GM12878 (cell line): ENCODE results near the gene POU6F2. TPM values are rescaled to one million over a fixed set of nuclear protein-coding genes. Genes with fewer than 3 reads are reported as not detected.

Experiments used
- ATAC-seq: fragments of 200-7000 bp; cut with Tn5 transposase; 3 replicates; pipeline ENCODE4 v1.9.1; 2020; ENCODE audit warnings: mild to moderate bottlenecking, moderate library complexity
- BruUV-seq: library from RNA; stranded (reverse); fragments of 400-500 nt; replicated peaks from 2 replicates; lab custom pipeline; 2021; lab: Mats Ljungman, UMichigan
- CTCF ChIA-PET: fragments of 300-600 bp; sonication (Branson Sonifier 250); formaldehyde crosslinking; extraction: SDS; loops from one replicate; lab custom pipeline; 2021; ENCODE audit warnings: inconsistent platforms; lab: Yijun Ruan, JAX
- POLR2A ChIA-PET: fragments of 350-600 bp; formaldehyde crosslinking; extraction: SDS; loops from one replicate; lab custom pipeline; 2021; ENCODE audit warnings: inconsistent platforms; lab: Charles Lee
- RAD21 ChIA-PET: fragments of 300-600 bp; sonication (Branson Sonifier 250); formaldehyde crosslinking; loops from one replicate; lab custom pipeline; 2023; ENCODE audit warnings: antibody characterized with exemption; ENCODE audit not compliant: unreplicated experiment; lab: Charles Lee
- SMC1A ChIA-PET: fragments of 300-600 bp; sonication (Branson Sonifier 250); formaldehyde crosslinking; loops from one replicate; lab custom pipeline; 2023; ENCODE audit not compliant: unreplicated experiment, uncharacterized antibody; lab: Charles Lee
- DNase-seq: peaks from one replicate; pipeline ENCODE4 v3.0.0-alpha.2; 2011; ENCODE audit warnings: low read depth, low spot score
- FAIRE-seq: peaks from 3 replicates; lab custom pipeline; 2011; peaks lifted over from hg19 to GRCh38; lab: Jason Lieb, UNC
- H2AFZ ChIP-seq: 2 replicates; pipeline ENCODE4 v1.6.0; 2011; ENCODE audit warnings: low read depth, low read length, control low read depth; ENCODE audit not compliant: control insufficient read depth
- H3K27ac ChIP-seq: 2 replicates; pipeline ENCODE4 v1.5.1; 2011; ENCODE audit warnings: control low read depth; ENCODE audit not compliant: control insufficient read depth, insufficient read depth
- H3K27me3 ChIP-seq, 2 experiments: replicated peaks in 1 of 2; 2 replicates each; pipeline versions ENCODE4 v1.6.0 to v1.6.1; 2011; ENCODE audit warnings: low read length in 1 of 2; ENCODE audit not compliant: control insufficient read depth in 2 of 2, insufficient read depth in 2 of 2
- H3K36me3 ChIP-seq, 2 experiments: 2 replicates each; pipeline ENCODE4 v1.5.1; 2011; ENCODE audit warnings: low read length in 1 of 2; ENCODE audit not compliant: control insufficient read depth in 2 of 2, insufficient read depth in 2 of 2
- H3K4me1 ChIP-seq: 2 replicates; pipeline ENCODE4 v1.6.1; 2011; ENCODE audit warnings: mild to moderate bottlenecking, low read length, moderate library complexity, mixed read lengths; ENCODE audit not compliant: control insufficient read depth, insufficient read depth
- H3K4me2 ChIP-seq: 2 replicates; pipeline ENCODE4 v1.6.0; 2011; ENCODE audit warnings: control low read depth; ENCODE audit not compliant: control insufficient read depth, insufficient read depth
- H3K4me3 ChIP-seq: fragments of 200-600 bp; sonication (generic); 2 replicates; pipeline ENCODE4 v1.5.1; 2016
- H3K79me2 ChIP-seq: 2 replicates; pipeline ENCODE4 v1.6.0; 2011; ENCODE audit warnings: low read length; ENCODE audit not compliant: control insufficient read depth, insufficient read depth
- H3K9ac ChIP-seq: 2 replicates; pipeline ENCODE4 v1.8.0; 2011; ENCODE audit warnings: low read length, control low read depth, mixed read lengths; ENCODE audit not compliant: control insufficient read depth, insufficient read depth
- H3K9me3 ChIP-seq: replicated peaks from 3 replicates; pipeline ENCODE4 v1.5.1; 2011; ENCODE audit warnings: mild to moderate bottlenecking, low read length; ENCODE audit not compliant: control insufficient read depth, insufficient read depth
- H4K20me1 ChIP-seq: 2 replicates; pipeline ENCODE4 v1.6.0; 2011; ENCODE audit not compliant: control insufficient read depth, insufficient read depth
- BRCA1 ChIP-seq: IDR thresholded peaks from 2 replicates; pipeline ENCODE4 v1.6.1; 2011; ENCODE audit warnings: low read depth, low read length, improper control_type of control experiment
- CBFB ChIP-seq: IDR thresholded peaks from 2 replicates; pipeline ENCODE4 v1.6.1; 2016; ENCODE audit warnings: antibody characterized with exemption, low read depth
- EP300 ChIP-seq, 2 experiments: fragments of 150-350 bp in 1 of 2; IDR thresholded peaks; 2 replicates each; pipeline ENCODE4 v1.6.1; 2011 to 2012; ENCODE audit warnings: low read depth in 2 of 2, low read length in 2 of 2, borderline replicate concordance in 1 of 2, improper control_type of control experiment in 1 of 2, inconsistent platforms in 1 of 2; ENCODE audit not compliant: control insufficient read depth in 1 of 2
- IRF5 ChIP-seq: fragments of 450-650 bp; IDR thresholded peaks from 2 replicates; pipeline ENCODE4 v1.6.1; 2017; ENCODE audit warnings: borderline replicate concordance
- KDM1A ChIP-seq: fragments of 200-600 bp; sonication (generic); IDR thresholded peaks from 2 replicates; pipeline ENCODE4 v1.6.1; 2016; ENCODE audit warnings: borderline replicate concordance
- NFIC ChIP-seq: IDR thresholded peaks from 2 replicates; pipeline ENCODE4 v1.6.1; 2012; ENCODE audit warnings: low read depth, mild to moderate bottlenecking, inconsistent platforms, low read length, moderate library complexity
- PKNOX1 ChIP-seq: fragments of 450-650 bp; IDR thresholded peaks from 2 replicates; pipeline ENCODE4 v1.6.1; 2016; ENCODE audit warnings: mild to moderate bottlenecking
- POLR2A ChIP-seq: IDR thresholded peaks from 2 replicates; pipeline ENCODE4 v1.6.1; 2011; ENCODE audit warnings: low read depth, mild to moderate bottlenecking, low read length
- POLR2AphosphoS2 ChIP-seq: IDR thresholded peaks from 2 replicates; pipeline ENCODE4 v1.6.1; 2011; ENCODE audit warnings: low read depth, mild to moderate bottlenecking, low read length, improper control_type of control experiment, moderate library complexity
- POLR2AphosphoS5 ChIP-seq: IDR thresholded peaks from 2 replicates; pipeline ENCODE4 v1.6.1; 2011; ENCODE audit warnings: mild to moderate bottlenecking, low read length, inconsistent platforms
- RBBP5 ChIP-seq: fragments of 200-600 bp; sonication (generic); conservative IDR thresholded peaks from 2 replicates; pipeline ENCODE4 v1.6.1; 2016
- TAF1 ChIP-seq: IDR thresholded peaks from 2 replicates; pipeline ENCODE4 v1.6.1; 2011; ENCODE audit warnings: mild to moderate bottlenecking, low read depth, low read length, borderline replicate concordance
- USF2 ChIP-seq: IDR thresholded peaks from 2 replicates; pipeline ENCODE4 v1.6.1; 2011; ENCODE audit warnings: low read depth, low read length, improper control_type of control experiment, borderline replicate concordance
- ZZZ3 ChIP-seq: IDR thresholded peaks from 2 replicates; pipeline ENCODE4 v1.6.1; 2011; ENCODE audit warnings: low read depth; ENCODE audit not compliant: control insufficient read depth, insufficient read length
- WGBS: methylation state at CpG from one replicate; pipeline ENCODE4 v1.1.6; 2016; ENCODE audit warnings: low lambda C conversion rate; ENCODE audit not compliant: insufficient replicate concordance, insufficient coverage; ENCODE audit errors: missing lambda C conversion rate; 5-methylcytosine and 5-hydroxymethylcytosine counted together
- in situ Hi-C: fragments of 300-500 bp; cut with MboI; formaldehyde crosslinking; loops from 9 replicates; pipeline ENCODE4 v1.14.3; 2018; ENCODE audit warnings: mixed read lengths
- intact Hi-C: fragments of 100-400 bp; cut with micrococcal nuclease; formaldehyde crosslinking; loops from one replicate; pipeline ENCODE4 v1.14.2; 2022; ENCODE audit not compliant: unreplicated experiment
- polyA plus RNA-seq, 11 experiments: library from polyadenylated mRNA; depleted of rRNA in 4 of 11; unstranded in 6 of 11; stranded (reverse) in 5 of 11; fragments of >200 nt; fragmentation: Nextera tagmentation in 4 of 11; fragmentation: Illumina TruSeq in 1 of 11; extraction: Ambion mirVana in 4 of 11; extraction: Trizol in 1 of 11; gene quantifications; 1 replicate in 1 of 11; 2 replicates in 10 of 11; pipeline versions ENCODE4 v1.2.1 to v1.2.3, GENCODE V29; 2011 to 2016; ENCODE audit warnings: inconsistent platforms in 2 of 11, missing spikeins in 2 of 11, low read depth in 1 of 11
- total RNA-seq, 4 experiments: library from RNA; depleted of rRNA in 3 of 4; stranded (reverse); fragments of >200 nt in 3 of 4; fragmentation: Illumina TruSeq in 1 of 4; extraction: Trizol in 1 of 4; gene quantifications; 2 replicates each; pipeline versions ENCODE4 v1.2.1 to v1.2.3, GENCODE V29; 2013 to 2021
- TF ChIP-seq, protein P1 (sequence below): fragments of 450-650 bp; IDR thresholded peaks from 2 replicates; pipeline ENCODE4 v1.6.1; 2018; ENCODE audit warnings: borderline replicate concordance, mild to moderate bottlenecking; ENCODE audit not compliant: partially characterized antibody
- TF ChIP-seq, protein P2 (sequence below): IDR thresholded peaks from 2 replicates; pipeline ENCODE4 v1.6.1; 2011; ENCODE audit warnings: mild to moderate bottlenecking, low read depth, low read length, moderate library complexity; ENCODE audit not compliant: insufficient replicate concordance

The POU6F2 gene
- total and polyA plus RNA-seq, 10 of the 15 experiments (the other 5 are each of a cell fraction or from before 2014, with no cell fraction given), result 0.10 TPM; not detected in 9

GRCh38 chr7:39248041-39248691 lies 270.5 kb downstream of the POU6F2 start (continued):
- TF ChIP-seq, protein P1, sequence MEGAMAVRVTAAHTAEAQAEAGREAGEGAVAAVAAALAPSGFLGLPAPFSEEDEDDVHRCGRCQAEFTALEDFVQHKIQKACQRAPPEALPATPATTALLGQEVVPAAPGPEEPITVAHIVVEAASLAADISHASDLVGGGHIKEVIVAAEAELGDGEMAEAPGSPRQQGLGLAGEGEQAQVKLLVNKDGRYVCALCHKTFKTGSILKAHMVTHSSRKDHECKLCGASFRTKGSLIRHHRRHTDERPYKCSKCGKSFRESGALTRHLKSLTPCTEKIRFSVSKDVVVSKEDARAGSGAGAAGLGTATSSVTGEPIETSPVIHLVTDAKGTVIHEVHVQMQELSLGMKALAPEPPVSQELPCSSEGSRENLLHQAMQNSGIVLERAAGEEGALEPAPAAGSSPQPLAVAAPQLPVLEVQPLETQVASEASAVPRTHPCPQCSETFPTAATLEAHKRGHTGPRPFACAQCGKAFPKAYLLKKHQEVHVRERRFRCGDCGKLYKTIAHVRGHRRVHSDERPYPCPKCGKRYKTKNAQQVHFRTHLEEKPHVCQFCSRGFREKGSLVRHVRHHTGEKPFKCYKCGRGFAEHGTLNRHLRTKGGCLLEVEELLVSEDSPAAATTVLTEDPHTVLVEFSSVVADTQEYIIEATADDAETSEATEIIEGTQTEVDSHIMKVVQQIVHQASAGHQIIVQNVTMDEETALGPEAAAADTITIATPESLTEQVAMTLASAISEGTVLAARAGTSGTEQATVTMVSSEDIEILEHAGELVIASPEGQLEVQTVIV, result no peak
- TF ChIP-seq USF2, result no peak
- no peak for TF ChIP-seq RBBP5

DNA sequence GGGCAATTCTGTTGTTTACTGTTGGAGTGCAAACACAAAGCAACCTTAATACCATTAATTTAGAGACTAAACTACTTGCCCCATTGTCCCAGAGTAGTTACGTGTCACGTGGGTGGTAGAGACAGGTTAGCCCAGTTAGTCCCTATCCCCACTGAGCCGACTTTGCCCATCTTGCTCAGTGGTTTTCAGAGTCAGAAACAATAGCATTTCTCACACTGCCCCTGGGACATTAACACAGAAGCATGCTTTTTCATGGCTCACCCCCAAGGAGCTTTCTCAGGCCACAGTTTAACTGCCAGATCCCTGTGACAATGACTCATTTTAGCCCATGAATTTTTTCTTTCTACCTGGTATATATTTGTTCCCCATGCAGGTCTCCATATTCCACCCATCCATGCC lies 271.0 kb downstream of the POU6F2 start:
- FAIRE-seq, result no peak
- TF ChIP-seq KDM1A (no peak), POLR2A (no peak), IRF5 (no peak), EP300 (IDR thresholded peaks at IDR 0.05; ENCODE audit: borderline replicate concordance in 1 of 2, control insufficient read depth in 1 of 2, low read depth in 2 of 2, low read length in 2 of 2) (no peak), PKNOX1 (no peak), ZZZ3 (no peak), BRCA1 (no peak), POLR2AphosphoS5 (no peak), NFIC (no peak), CBFB (no peak), TAF1 (no peak), POLR2AphosphoS2 (no peak)
- TF ChIP-seq, protein P2, sequence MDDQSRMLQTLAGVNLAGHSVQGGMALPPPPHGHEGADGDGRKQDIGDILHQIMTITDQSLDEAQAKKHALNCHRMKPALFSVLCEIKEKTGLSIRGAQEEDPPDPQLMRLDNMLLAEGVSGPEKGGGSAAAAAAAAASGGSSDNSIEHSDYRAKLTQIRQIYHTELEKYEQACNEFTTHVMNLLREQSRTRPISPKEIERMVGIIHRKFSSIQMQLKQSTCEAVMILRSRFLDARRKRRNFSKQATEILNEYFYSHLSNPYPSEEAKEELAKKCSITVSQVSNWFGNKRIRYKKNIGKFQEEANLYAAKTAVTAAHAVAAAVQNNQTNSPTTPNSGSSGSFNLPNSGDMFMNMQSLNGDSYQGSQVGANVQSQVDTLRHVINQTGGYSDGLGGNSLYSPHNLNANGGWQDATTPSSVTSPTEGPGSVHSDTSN, result no peak

More for the DNA sequence above, 271.0 kb downstream of the POU6F2 start:
- no peaks in the 10 kb centered on the region; a peak in 1 of 4 replicates for H3K27me3 ChIP-seq
- RAD21 ChIA-PET, result no interaction called here
- H3K4me3 ChIP-seq, result no peak overlapping the region
- no peaks in the 10 kb centered on the region for H3K9me3 ChIP-seq
- ATAC-seq (no peak), DNase-seq (no peak)
- CTCF ChIA-PET, result no interaction called here
- SMC1A ChIA-PET, result no interaction called here
- no peaks in the 10 kb centered on the region for H3K4me1 ChIP-seq
- POLR2A ChIA-PET, result no interaction called here
- intact Hi-C loops, result no loop called here
- no peak overlapping the region for H3K27ac ChIP-seq
- no peaks in the 10 kb centered on the region for H3K36me3 ChIP-seq
- H3K79me2 ChIP-seq, result no peaks in the 10 kb centered on the region
- no TSS peak for BruUV-seq
- H2AFZ ChIP-seq, result no peak overlapping the region
- 45% methylated on average over 3 of the region's 3 CpGs for WGBS
- in situ Hi-C loops, result no loop called here
- no peaks in the 10 kb centered on the region for H4K20me1 ChIP-seq
- no peak overlapping the region for H3K4me2 ChIP-seq
- no peak overlapping the region for H3K9ac ChIP-seq
